Dermis microvascular lymphatic vessel endothelial cell (primary cell): Measurements from ENCODE around the gene SLC11A1. TPM values are rescaled to one million over a fixed set of nuclear protein-coding genes. Genes with fewer than 3 reads are reported as not detected.

ENCODE experiments used
- DNase-seq, 2 donors: peaks; one replicate each; pipeline versions ENCODE4 v3.0.0 to v3.0.0-alpha.2; 2010; ENCODE audit warnings: low read depth in 2 of 2
- total RNA-seq: library from RNA; depleted of rRNA; stranded (reverse); fragments of >200 nt; gene quantifications from 2 replicates; pipeline ENCODE4 v1.2.1, GENCODE V29; 2014

The SLC11A1 gene
- total RNA-seq, 1 donor from 2014 or later: 0.13 TPM

- no peak for DNase-seq
Observed at GRCh38 chr2:218404351-218405085, 22.4 kb downstream of the SLC11A1 start.

GRCh38 chr2:218405086-218405745 is 23.1 kb downstream of the SLC11A1 start:
- DNase-seq: no peak

GRCh38 chr2:218405746-218406208 is 23.7 kb downstream of the SLC11A1 start:
- DNase-seq: peak in 1 of 2 donors; percentile 19

GRCh38 chr2:218406209-218406948 is 24.3 kb downstream of the SLC11A1 start:
- DNase-seq: peak; percentile 81 to 93

GRCh38 chr2:218406949-218407618 is 25.0 kb downstream of the SLC11A1 start:
- peak in 1 of 2 donors; percentile 16 for DNase-seq

- DNase-seq: no peak
Observed at GRCh38 chr2:218407717-218408116, 25.6 kb downstream of the SLC11A1 start.

- DNase-seq: no peak
Observed at GRCh38 chr2:218418321-218418716, 36.2 kb downstream of the SLC11A1 start.

- DNase-seq: no peak
Observed at GRCh38 chr2:218418717-218419458, 36.8 kb downstream of the SLC11A1 start, which contains the start of gene VIL1. Gene VIL1 (plus strand): TSS chr2:218419123. CDS start chr2:218423779, 4,656 bp downstream.

- DNase-seq: no peak
Observed at GRCh38 chr2:218419630-218420216, 37.6 kb downstream of the SLC11A1 start.

- DNase-seq: no peak
Observed at GRCh38 chr2:218421027-218421426, 39.0 kb downstream of the SLC11A1 start.

GRCh38 chr2:218422403-218423086 is 40.5 kb downstream of the SLC11A1 start:
- no peak for DNase-seq

- DNase-seq: no peak
Observed at GRCh38 chr2:218423584-218423983, 41.5 kb downstream of the SLC11A1 start.

GRCh38 chr2:218425531-218425930 is 43.5 kb downstream of the SLC11A1 start:
- DNase-seq: no peak

GRCh38 chr2:218427741-218428140 is 45.7 kb downstream of the SLC11A1 start:
- no peak for DNase-seq

- DNase-seq: no peak
Observed at GRCh38 chr2:218428846-218429558, 46.9 kb downstream of the SLC11A1 start.

GRCh38 chr2:218429911-218430692 is 48.0 kb downstream of the SLC11A1 start:
- no peak for DNase-seq

GRCh38 chr2:218430721-218431120 is 48.6 kb downstream of the SLC11A1 start:
- DNase-seq: no peak

- no peak for DNase-seq
Observed at GRCh38 chr2:218431878-218432277, 49.8 kb downstream of the SLC11A1 start.
